ENCODE results near the gene A2ML1.

DNA sequence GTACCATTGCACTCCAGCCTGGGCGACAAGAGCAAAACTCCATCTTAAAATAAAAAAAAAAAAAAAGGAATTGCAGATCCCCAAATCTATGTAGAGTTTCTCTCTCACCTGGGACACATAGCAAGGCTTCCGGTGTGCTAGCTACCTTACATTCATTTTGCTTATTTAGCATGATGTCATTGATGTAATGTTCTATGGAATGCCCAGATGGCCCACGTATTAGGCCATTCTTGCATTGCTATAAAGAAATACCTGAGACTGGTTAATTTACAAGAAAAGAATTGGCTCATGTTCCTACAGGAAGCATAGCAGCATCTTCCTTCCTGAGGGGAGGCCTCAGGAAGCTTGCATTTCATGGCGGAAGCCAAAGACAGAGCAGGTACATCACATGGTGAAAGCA, 36.9 kb upstream of the A2ML1 start:
- TF ChIP-seq, protein P1, sequence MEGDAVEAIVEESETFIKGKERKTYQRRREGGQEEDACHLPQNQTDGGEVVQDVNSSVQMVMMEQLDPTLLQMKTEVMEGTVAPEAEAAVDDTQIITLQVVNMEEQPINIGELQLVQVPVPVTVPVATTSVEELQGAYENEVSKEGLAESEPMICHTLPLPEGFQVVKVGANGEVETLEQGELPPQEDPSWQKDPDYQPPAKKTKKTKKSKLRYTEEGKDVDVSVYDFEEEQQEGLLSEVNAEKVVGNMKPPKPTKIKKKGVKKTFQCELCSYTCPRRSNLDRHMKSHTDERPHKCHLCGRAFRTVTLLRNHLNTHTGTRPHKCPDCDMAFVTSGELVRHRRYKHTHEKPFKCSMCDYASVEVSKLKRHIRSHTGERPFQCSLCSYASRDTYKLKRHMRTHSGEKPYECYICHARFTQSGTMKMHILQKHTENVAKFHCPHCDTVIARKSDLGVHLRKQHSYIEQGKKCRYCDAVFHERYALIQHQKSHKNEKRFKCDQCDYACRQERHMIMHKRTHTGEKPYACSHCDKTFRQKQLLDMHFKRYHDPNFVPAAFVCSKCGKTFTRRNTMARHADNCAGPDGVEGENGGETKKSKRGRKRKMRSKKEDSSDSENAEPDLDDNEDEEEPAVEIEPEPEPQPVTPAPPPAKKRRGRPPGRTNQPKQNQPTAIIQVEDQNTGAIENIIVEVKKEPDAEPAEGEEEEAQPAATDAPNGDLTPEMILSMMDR (IDR thresholded peaks at IDR 0.05) = no peak
- TF ChIP-seq POLR2A (IDR thresholded peaks at IDR 0.05) = no peak
- no peak for TF ChIP-seq EP300 (IDR thresholded peaks at IDR 0.05; ENCODE audit: low read depth)
